ENCODE data around the gene TLX3. TPM values are rescaled to one million over a fixed set of nuclear protein-coding genes. Genes with fewer than 3 reads are reported as not detected.

The TLX3 gene
- total RNA-seq, 1 donor from 2014 or later: 0.51 TPM

DNA sequence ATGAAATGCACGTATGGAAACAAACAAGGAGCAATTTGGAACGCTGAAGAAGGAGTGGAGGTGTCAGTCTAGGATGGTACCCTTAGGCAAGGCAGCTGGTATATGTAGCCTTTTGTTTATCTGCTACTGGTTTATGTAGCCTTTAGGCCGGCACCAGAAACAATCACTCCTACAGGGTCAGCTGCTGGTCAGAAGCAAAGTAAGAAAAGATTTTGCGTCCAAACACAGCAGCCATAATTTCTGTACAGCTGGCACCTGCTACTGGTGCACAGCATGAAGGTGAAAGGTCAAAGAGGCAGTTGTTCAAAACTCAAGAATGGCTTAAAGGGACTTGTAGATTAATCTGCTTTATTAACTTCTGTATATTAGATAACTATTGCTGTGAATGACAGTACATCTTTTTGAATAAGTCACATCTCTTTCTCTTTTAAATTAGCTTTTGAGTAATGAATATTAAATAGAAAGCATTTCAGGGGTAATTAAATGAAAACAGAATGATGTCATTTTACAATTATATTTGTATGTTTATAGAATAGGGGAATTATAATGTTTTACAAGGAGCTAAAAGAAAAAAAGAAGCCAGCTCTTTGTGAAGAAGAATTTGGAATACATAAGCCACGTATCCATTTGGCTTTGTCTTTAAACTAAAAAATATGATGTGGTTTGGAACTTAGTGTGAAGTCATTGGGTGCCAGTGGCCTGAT lies 33.1 kb upstream of the TLX3 start:
- H3K27me3 Mint-ChIP-seq (ENCODE audit: low read depth): no peaks in the 10 kb centered on the region
- no peak for DNase-seq (ENCODE audit: low read depth, low spot score)

GRCh38 chr5:171283753-171284152 lies 25.3 kb upstream of the TLX3 start:
- H3K4me3 Mint-ChIP-seq: no peak overlapping the region
- H3K27me3 Mint-ChIP-seq (ENCODE audit: low read depth): no peaks in the 10 kb centered on the region
- no peaks in the 10 kb centered on the region for H3K9me3 Mint-ChIP-seq
- no peak for DNase-seq (ENCODE audit: low read depth, low spot score)
- no peaks in the 10 kb centered on the region for H3K4me1 Mint-ChIP-seq
- TF ChIP-seq CTCF (conservative IDR thresholded peaks at IDR 0.05): no peak
- H3K27ac Mint-ChIP-seq (ENCODE audit: unreplicated experiment): no peak overlapping the region
- no peaks in the 10 kb centered on the region for H3K36me3 Mint-ChIP-seq (ENCODE audit: low read depth)

More for the DNA sequence above, 33.1 kb upstream of the TLX3 start:
- TF ChIP-seq CTCF (conservative IDR thresholded peaks at IDR 0.05): no peak
- peaks cover 2% of the 10 kb centered on the region for H3K36me3 Mint-ChIP-seq (ENCODE audit: low read depth)
- H3K4me1 Mint-ChIP-seq: peaks cover 9% of the 10 kb centered on the region
- H3K4me3 Mint-ChIP-seq: no peak overlapping the region
- H3K9me3 Mint-ChIP-seq: no peaks in the 10 kb centered on the region
- H3K27ac Mint-ChIP-seq (ENCODE audit: unreplicated experiment): no peak overlapping the region

DNA sequence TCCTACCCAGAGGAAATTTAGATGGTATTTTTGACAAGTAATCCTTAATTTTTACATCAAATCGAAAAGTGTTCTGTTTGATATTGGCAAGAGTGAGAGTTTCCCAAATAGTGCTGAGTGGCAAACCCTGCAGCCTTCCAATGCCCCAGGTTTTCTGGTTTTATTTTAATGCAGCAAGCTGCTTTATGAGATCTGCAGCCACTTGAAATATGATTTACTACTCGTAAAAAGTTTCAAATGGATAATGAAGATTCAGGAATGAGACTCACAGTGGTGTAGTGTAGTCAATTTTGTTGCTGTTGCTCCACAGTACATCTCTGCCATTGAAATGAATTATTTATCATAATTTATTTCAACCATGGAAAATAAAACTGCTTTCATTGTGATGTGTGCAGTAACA lies 23.6 kb upstream of the TLX3 start:
- Mint-ChIP-seq H3K9me3 (no peaks in the 10 kb centered on the region), H3K36me3 (ENCODE audit: low read depth) (no peaks in the 10 kb centered on the region), H3K27me3 (ENCODE audit: low read depth) (no peaks in the 10 kb centered on the region), H3K27ac (ENCODE audit: unreplicated experiment) (no peak overlapping the region), H3K4me3 (no peak overlapping the region), H3K4me1 (no peaks in the 10 kb centered on the region)
- TF ChIP-seq CTCF (conservative IDR thresholded peaks at IDR 0.05): no peak
- no peak for DNase-seq (ENCODE audit: low read depth, low spot score)

GRCh38 chr5:171288066-171288465 lies 21.0 kb upstream of the TLX3 start:
- no peaks in the 10 kb centered on the region for H3K27me3 Mint-ChIP-seq (ENCODE audit: low read depth)
- no peaks in the 10 kb centered on the region for H3K9me3 Mint-ChIP-seq
- TF ChIP-seq CTCF (conservative IDR thresholded peaks at IDR 0.05): no peak
- H3K4me3 Mint-ChIP-seq: no peak overlapping the region
- H3K4me1 Mint-ChIP-seq: no peaks in the 10 kb centered on the region
- H3K27ac Mint-ChIP-seq (ENCODE audit: unreplicated experiment): no peak overlapping the region
- no peak for DNase-seq (ENCODE audit: low read depth, low spot score)
- H3K36me3 Mint-ChIP-seq (ENCODE audit: low read depth): no peaks in the 10 kb centered on the region

- H3K27ac Mint-ChIP-seq (ENCODE audit: unreplicated experiment): peak overlapping the region; percentile 50
- no peaks in the 10 kb centered on the region for H3K4me1 Mint-ChIP-seq
- no peaks in the 10 kb centered on the region for H3K9me3 Mint-ChIP-seq
- TF ChIP-seq CTCF (conservative IDR thresholded peaks at IDR 0.05): no peak
- no peaks in the 10 kb centered on the region for H3K27me3 Mint-ChIP-seq (ENCODE audit: low read depth)
- no peak for DNase-seq (ENCODE audit: low read depth, low spot score)
- H3K4me3 Mint-ChIP-seq: no peak overlapping the region
- H3K36me3 Mint-ChIP-seq (ENCODE audit: low read depth): no peaks in the 10 kb centered on the region
Observed at GRCh38 chr5:171291371-171291770, 17.7 kb upstream of the TLX3 start.
